HepG2 (cell line): ENCODE data around the gene PRR30. TPM values are rescaled to one million over a fixed set of nuclear protein-coding genes. Genes with fewer than 3 reads are reported as not detected.
A peak's percentile ranks its signal among the peaks of the same experiment; 100 is the strongest.

ENCODE experiments used
- ARID2 ChIP-seq: sonication (generic); formaldehyde crosslinking; IDR thresholded peaks from 2 replicates; pipeline ENCODE4 v1.8.1; 2022; ENCODE audit warnings: mild to moderate bottlenecking, missing genetic modification reagents, borderline replicate concordance
- ARID4A ChIP-seq: sonication (generic); formaldehyde crosslinking; IDR thresholded peaks from 2 replicates; pipeline ENCODE4 v1.5.0; 2020; ENCODE audit warnings: mild to moderate bottlenecking, missing genetic modification reagents, borderline replicate concordance
- GATAD2A ChIP-seq: IDR thresholded peaks from 2 replicates; pipeline ENCODE4 v1.6.1; 2016
- HMG20A ChIP-seq: IDR thresholded peaks from 2 replicates; pipeline ENCODE4 v1.6.1; 2016; ENCODE audit warnings: borderline replicate concordance
- HNRNPL ChIP-seq: fragments of 200-400 bp; formaldehyde crosslinking; IDR thresholded peaks from 2 replicates; pipeline ENCODE4 v1.6.1; 2017; ENCODE audit warnings: mild to moderate bottlenecking, low read depth, low read length
- KDM3A ChIP-seq: IDR thresholded peaks from 2 replicates; pipeline ENCODE4 v1.6.1; 2018; ENCODE audit warnings: low read depth, missing compliant biosample characterization
- MIXL1 ChIP-seq: IDR thresholded peaks from 2 replicates; pipeline ENCODE4 v1.6.1; 2016
- RCOR2 ChIP-seq: IDR thresholded peaks from 2 replicates; pipeline ENCODE4 v1.6.1; 2016; ENCODE audit warnings: missing biosample characterization, missing genetic modification reagents
- TARDBP ChIP-seq: sonication (generic); formaldehyde crosslinking; IDR thresholded peaks from 2 replicates; pipeline ENCODE4 v1.8.0; 2022; ENCODE audit warnings: mild to moderate bottlenecking, missing genetic modification reagents
- ZBTB4 ChIP-seq: sonication (generic); formaldehyde crosslinking; IDR thresholded peaks from 2 replicates; pipeline ENCODE4 v1.4.0; 2020; ENCODE audit warnings: missing genetic modification reagents, mild to moderate bottlenecking, borderline replicate concordance
- ZFP36 ChIP-seq: fragments of 150-350 bp; IDR thresholded peaks from 2 replicates; pipeline ENCODE4 v1.6.1; 2018; ENCODE audit warnings: borderline replicate concordance, low read length, low read depth; ENCODE audit not compliant: partially characterized antibody
- ZNF10 ChIP-seq: sonication (generic); formaldehyde crosslinking; IDR thresholded peaks from 2 replicates; pipeline ENCODE4 v1.4.0; 2020; ENCODE audit warnings: mild to moderate bottlenecking, low read depth, missing genetic modification reagents, borderline replicate concordance
- ZNF367 ChIP-seq: sonication (generic); formaldehyde crosslinking; IDR thresholded peaks from 2 replicates; pipeline ENCODE4 v1.4.0; 2020; ENCODE audit warnings: missing genetic modification reagents, borderline replicate concordance
- ZNF431 ChIP-seq: sonication (generic); formaldehyde crosslinking; IDR thresholded peaks from 2 replicates; pipeline ENCODE4 v1.9.0; 2022; ENCODE audit warnings: missing genetic modification reagents, low read depth, mild to moderate bottlenecking, borderline replicate concordance
- ZNF703 ChIP-seq: sonication (generic); formaldehyde crosslinking; IDR thresholded peaks from 2 replicates; pipeline ENCODE4 v1.5.1; 2020; ENCODE audit warnings: missing genetic modification reagents, mild to moderate bottlenecking, moderate library complexity, borderline replicate concordance
- polyA plus RNA-seq, 8 experiments: library from polyadenylated mRNA; depleted of rRNA in 3 of 8; stranded (reverse) in 7 of 8; unstranded in 1 of 8; fragments of >200 nt; fragmentation: Illumina TruSeq in 4 of 8; extraction: Trizol in 4 of 8; gene quantifications; 2 replicates each; pipeline versions ENCODE4 v1.2.1 to v1.2.3, GENCODE V29; 2011 to 2016; ENCODE audit warnings: low read depth in 4 of 8, missing spikeins in 1 of 8, mixed read lengths in 1 of 8; ENCODE audit not compliant: insufficient read depth in 1 of 8
- total RNA-seq, 5 experiments: library from RNA; depleted of rRNA; stranded (reverse); fragments of >200 nt; fragmentation: Illumina TruSeq; extraction: Trizol; gene quantifications; 2 replicates each; pipeline ENCODE4 v1.2.3, GENCODE V29; 2016; ENCODE audit warnings: low read depth in 1 of 5
- TF ChIP-seq, protein P1 (sequence below): sonication (generic); formaldehyde crosslinking; IDR thresholded peaks from 2 replicates; pipeline ENCODE4 v1.9.0; 2022; ENCODE audit warnings: low read depth, missing genetic modification reagents
- TF ChIP-seq, protein P2 (sequence below): sonication (generic); formaldehyde crosslinking; IDR thresholded peaks from 2 replicates; pipeline ENCODE4 v1.5.0; 2020; ENCODE audit warnings: mild to moderate bottlenecking, missing genetic modification reagents

PRR30 gene
- total and polyA plus RNA-seq, 2 of the 13 experiments (the other 11 are each of a cell fraction or from before 2014, with no cell fraction given) = not detected

DNA sequence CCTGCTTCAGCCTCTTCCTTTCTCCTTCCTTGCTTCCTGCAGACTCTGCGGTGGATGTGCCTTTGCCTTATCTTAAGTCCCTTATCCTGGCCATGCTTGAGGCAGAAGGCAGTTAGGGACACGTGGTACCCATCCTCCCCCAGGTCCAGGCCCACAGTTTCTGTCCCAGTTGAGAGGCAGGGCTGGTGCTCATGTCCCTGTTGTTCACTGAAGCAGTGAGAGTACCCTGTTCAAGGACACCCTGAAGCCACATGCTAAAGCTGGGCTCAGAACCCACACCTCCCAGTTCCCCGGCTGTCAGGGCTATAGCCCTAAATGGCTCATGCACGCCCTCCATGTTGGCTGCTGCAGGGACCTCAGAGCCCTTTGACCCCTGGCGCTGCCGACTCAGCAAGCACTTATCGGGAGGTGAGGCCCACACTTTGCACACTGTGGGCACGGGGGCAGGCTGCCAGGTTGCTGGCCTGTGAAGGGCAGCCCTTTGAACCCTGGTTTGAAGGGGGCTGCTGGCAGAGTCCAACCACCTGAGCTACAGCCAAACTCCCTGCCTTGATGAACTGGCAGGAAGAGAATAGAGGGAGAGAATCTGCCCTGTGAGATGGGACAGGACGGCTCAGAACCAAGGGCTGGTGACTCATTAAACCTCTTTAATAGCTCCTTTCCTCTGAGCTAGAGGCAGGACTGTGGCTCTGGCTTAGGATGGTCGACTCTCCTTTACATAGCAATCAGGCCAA, 46.3 kb downstream of the PRR30 start (continued):
- TF ChIP-seq, protein P1, sequence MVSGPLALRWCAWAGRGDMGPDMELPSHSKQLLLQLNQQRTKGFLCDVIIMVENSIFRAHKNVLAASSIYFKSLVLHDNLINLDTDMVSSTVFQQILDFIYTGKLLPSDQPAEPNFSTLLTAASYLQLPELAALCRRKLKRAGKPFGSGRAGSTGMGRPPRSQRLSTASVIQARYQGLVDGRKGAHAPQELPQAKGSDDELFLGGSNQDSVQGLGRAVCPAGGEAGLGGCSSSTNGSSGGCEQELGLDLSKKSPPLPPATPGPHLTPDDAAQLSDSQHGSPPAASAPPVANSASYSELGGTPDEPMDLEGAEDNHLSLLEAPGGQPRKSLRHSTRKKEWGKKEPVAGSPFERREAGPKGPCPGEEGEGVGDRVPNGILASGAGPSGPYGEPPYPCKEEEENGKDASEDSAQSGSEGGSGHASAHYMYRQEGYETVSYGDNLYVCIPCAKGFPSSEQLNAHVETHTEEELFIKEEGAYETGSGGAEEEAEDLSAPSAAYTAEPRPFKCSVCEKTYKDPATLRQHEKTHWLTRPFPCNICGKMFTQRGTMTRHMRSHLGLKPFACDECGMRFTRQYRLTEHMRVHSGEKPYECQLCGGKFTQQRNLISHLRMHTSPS (CRISPR knock-in tag) = peak; percentile 100
- TF ChIP-seq ZNF431 (CRISPR knock-in tag) (peak; percentile 96), TARDBP (CRISPR knock-in tag) (peak; percentile 90), ARID4A (CRISPR knock-in tag) (peak; percentile 57; the same call in 1 of the 2 replicates), ZBTB4 (CRISPR knock-in tag) (no peak; the same call in 1 of the 2 replicates), MIXL1 (peak; percentile 78; the same call in 1 of the 2 replicates), HNRNPL (peak; percentile 100), ZNF703 (CRISPR knock-in tag) (no peak), RCOR2 (peak; percentile 58; the same call in 1 of the 2 replicates), GATAD2A (CRISPR knock-in tag) (peak; percentile 99), ZNF10 (no peak), KDM3A (peak; percentile 96), ZFP36 (no peak), ZNF367 (CRISPR knock-in tag) (no peak), HMG20A (CRISPR knock-in tag) (peak; percentile 25; the same call in 1 of the 2 replicates), ARID2 (CRISPR knock-in tag) (no peak)
- TF ChIP-seq, protein P2, sequence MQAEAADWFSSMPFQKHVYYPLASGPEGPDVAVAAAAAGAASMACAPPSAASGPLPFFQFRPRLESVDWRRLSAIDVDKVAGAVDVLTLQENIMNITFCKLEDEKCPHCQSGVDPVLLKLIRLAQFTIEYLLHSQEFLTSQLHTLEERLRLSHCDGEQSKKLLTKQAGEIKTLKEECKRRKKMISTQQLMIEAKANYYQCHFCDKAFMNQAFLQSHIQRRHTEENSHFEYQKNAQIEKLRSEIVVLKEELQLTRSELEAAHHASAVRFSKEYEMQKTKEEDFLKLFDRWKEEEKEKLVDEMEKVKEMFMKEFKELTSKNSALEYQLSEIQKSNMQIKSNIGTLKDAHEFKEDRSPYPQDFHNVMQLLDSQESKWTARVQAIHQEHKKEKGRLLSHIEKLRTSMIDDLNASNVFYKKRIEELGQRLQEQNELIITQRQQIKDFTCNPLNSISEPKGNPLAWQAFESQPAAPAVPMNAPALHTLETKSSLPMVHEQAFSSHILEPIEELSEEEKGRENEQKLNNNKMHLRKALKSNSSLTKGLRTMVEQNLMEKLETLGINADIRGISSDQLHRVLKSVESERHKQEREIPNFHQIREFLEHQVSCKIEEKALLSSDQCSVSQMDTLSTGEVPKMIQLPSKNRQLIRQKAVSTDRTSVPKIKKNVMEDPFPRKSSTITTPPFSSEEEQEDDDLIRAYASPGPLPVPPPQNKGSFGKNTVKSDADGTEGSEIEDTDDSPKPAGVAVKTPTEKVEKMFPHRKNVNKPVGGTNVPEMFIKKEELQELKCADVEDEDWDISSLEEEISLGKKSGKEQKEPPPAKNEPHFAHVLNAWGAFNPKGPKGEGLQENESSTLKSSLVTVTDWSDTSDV (CRISPR knock-in tag) = peak; percentile 79; the same call in 1 of the 2 replicates
